ENCODE data around the gene HELZ. TPM values are rescaled to one million over a fixed set of nuclear protein-coding genes. Genes with fewer than 3 reads are reported as not detected.
"Not testable (repeated sequence)": the region's sequence is repeated elsewhere in the genome, so short reads cannot be mapped to it uniquely, and the experiment has no call there.

The HELZ gene
- total RNA-seq, 1 donor from 2014 or later = 147 TPM

GRCh38 chr17:67143318-67143717 lies 101.7 kb downstream of the HELZ start:
- no peak for DNase-seq

GRCh38 chr17:67142030-67142429 lies 103.0 kb downstream of the HELZ start:
- not testable (repeated sequence) for DNase-seq

GRCh38 chr17:67139784-67140665 lies 105.0 kb downstream of the HELZ start:
- DNase-seq = no peak

- DNase-seq = no peak
Observed at GRCh38 chr17:67139289-67139688, 105.7 kb downstream of the HELZ start.

GRCh38 chr17:67138392-67138791 lies 106.6 kb downstream of the HELZ start:
- no peak for DNase-seq

GRCh38 chr17:67137860-67138259 lies 107.1 kb downstream of the HELZ start:
- DNase-seq = no peak

GRCh38 chr17:67137026-67137370 lies 108.0 kb downstream of the HELZ start:
- no peak for DNase-seq

- DNase-seq = no peak
Observed at GRCh38 chr17:67136191-67137025, 108.6 kb downstream of the HELZ start.

- DNase-seq = no peak
Observed at GRCh38 chr17:67133161-67133560, 111.8 kb downstream of the HELZ start.

- DNase-seq = no peak
Observed at GRCh38 chr17:67132366-67132765, 112.6 kb downstream of the HELZ start.

GRCh38 chr17:67130768-67131167 lies 114.2 kb downstream of the HELZ start:
- no peak for DNase-seq

- no peak for DNase-seq
Observed at GRCh38 chr17:67129283-67129682, 115.7 kb downstream of the HELZ start.

GRCh38 chr17:67128700-67129099 lies 116.3 kb downstream of the HELZ start:
- no peak for DNase-seq

- DNase-seq = no peak
Observed at GRCh38 chr17:67127925-67128324, 117.1 kb downstream of the HELZ start.

GRCh38 chr17:67126983-67127382 lies 118.0 kb downstream of the HELZ start:
- no peak for DNase-seq

GRCh38 chr17:67126543-67126942 lies 118.5 kb downstream of the HELZ start:
- not testable (repeated sequence) for DNase-seq

- DNase-seq = no peak
Observed at GRCh38 chr17:67125924-67126323, 119.1 kb downstream of the HELZ start.

GRCh38 chr17:67125417-67125816 lies 119.6 kb downstream of the HELZ start:
- no peak for DNase-seq

- no peak for DNase-seq
Observed at GRCh38 chr17:67124450-67125148, 120.4 kb downstream of the HELZ start.

- DNase-seq = no peak
Observed at GRCh38 chr17:67123699-67124098, 121.3 kb downstream of the HELZ start.

- DNase-seq = peak; percentile 32
Observed at GRCh38 chr17:67121316-67121891, 123.6 kb downstream of the HELZ start.

GRCh38 chr17:67119102-67119501 lies 125.9 kb downstream of the HELZ start:
- DNase-seq = no peak
